GM13976 (cell line): ENCODE results near the gene OR8B4.

ENCODE experiments used
- DNase-seq: peaks from one replicate; pipeline ENCODE4 v3.0.0; 2012; ENCODE audit warnings: low spot score
- CTCF ChIP-seq: IDR thresholded peaks from 2 replicates; pipeline ENCODE4 v1.5.1; 2012; ENCODE audit warnings: borderline replicate concordance, mild to moderate bottlenecking; ENCODE audit not compliant: insufficient read depth; ENCODE audit errors: extremely low read depth, missing control alignments, control extremely low read depth
- in situ Hi-C: fragments of 300-500 bp; cut with MboI; formaldehyde crosslinking; loops from one replicate; pipeline ENCODE4 v1.12.0; 2022; ENCODE audit warnings: low sequenced_read_pairs, mixed read lengths, inconsistent platforms; ENCODE audit not compliant: unreplicated experiment

OR8B4 gene

GRCh38 chr11:124442442-124442841, 17.8 kb upstream of the OR8B4 start:
- no peak for DNase-seq
- in situ Hi-C loops: no loop called here
- no peak for TF ChIP-seq CTCF

GRCh38 chr11:124441519-124441918, 16.8 kb upstream of the OR8B4 start:
- no peak for DNase-seq
- in situ Hi-C loops: no loop called here
- no peak for TF ChIP-seq CTCF

GRCh38 chr11:124441081-124441480, 16.4 kb upstream of the OR8B4 start:
- no peak for TF ChIP-seq CTCF
- in situ Hi-C loops: no loop called here
- DNase-seq: no peak

GRCh38 chr11:124440608-124441007, 15.9 kb upstream of the OR8B4 start:
- in situ Hi-C loops: no loop called here

GRCh38 chr11:124434699-124435098, 10.0 kb upstream of the OR8B4 start:
- in situ Hi-C loops: no loop called here
- DNase-seq: no peak
- no peak for TF ChIP-seq CTCF

More at GRCh38 chr11:124440608-124441007, 15.9 kb upstream of the OR8B4 start:
- DNase-seq: no peak
- TF ChIP-seq CTCF: no peak

GRCh38 chr11:124429599-124429998, 4.9 kb upstream of the OR8B4 start:
- TF ChIP-seq CTCF: no peak
- in situ Hi-C loops: no loop called here
- no peak for DNase-seq

- in situ Hi-C loops: loop anchor here (25.0 kb wide), 1 partner anchor 166 kb away; no protein-coding TSS in a partner anchor
- no peak for DNase-seq
- no peak for TF ChIP-seq CTCF
These were observed 3.6 kb downstream of the OR8B4 start for GRCh38 chr11:124421043-124421442.
